Embryonic facial prominence (tissue), 1 donor: ENCODE results near the gene PIGW.
A peak's percentile ranks its signal among the peaks of the same experiment; 100 is the strongest.

Source experiments
- DNase-seq: peaks from one replicate; pipeline ENCODE4 v3.0.0-alpha.2; 2016; ENCODE audit errors: extremely low spot score

The PIGW gene

DNA sequence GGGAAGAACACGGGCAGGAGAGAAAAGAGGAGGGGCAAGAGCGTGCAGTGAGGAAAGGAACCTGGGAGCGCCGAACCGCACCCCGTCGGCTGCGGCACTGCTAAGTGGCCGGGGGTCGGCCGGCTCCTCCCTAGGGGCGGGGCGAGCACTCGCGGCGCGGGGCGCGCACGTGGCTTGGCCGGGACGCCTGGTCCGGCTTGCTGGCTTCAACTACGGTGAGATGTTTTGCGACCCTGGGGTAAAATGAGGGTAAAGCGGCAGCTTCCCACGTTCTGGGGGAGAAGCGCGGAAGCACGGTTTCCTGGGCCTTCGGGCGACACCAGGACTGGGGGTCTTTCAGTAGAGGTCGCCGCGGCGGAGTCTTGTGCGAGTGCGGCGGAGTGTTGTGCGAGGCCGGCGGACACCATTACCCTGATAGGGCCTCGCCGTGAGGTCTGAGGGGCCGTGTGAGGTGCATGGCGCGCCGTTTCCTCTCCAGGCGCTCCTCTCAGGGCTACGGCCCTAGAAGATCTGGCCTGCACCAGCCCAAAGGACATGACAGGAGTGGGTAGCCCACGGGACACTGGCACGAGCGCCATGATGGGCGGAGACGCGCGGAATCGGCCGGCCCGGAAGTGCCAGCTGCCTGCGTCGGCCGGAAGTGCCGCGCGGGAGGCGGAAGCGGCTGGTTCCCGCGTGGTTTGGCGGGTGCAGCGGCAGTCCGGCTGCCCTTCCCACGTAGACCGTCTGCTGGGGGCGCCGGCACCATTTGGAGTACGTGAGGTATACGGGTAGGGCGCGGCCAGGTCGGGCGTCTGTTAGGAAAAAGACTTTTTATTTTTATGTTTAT, at the start of gene PIGW, which contains the start of gene MYO19:
Gene PIGW, plus strand, starts transcription at position 148 of the 829 bp plus-strand sequence. CDS start 2,115 bp downstream, outside the sequence.
Gene MYO19, minus strand, starts transcription at position 29 of the 829 bp plus-strand sequence. CDS start 2,330 bp downstream, outside the sequence.
- peak; percentile 73 for DNase-seq

- no peak for DNase-seq
These were observed 49.8 kb upstream of the PIGW start for GRCh38 chr17:36485027-36485426.

DNA sequence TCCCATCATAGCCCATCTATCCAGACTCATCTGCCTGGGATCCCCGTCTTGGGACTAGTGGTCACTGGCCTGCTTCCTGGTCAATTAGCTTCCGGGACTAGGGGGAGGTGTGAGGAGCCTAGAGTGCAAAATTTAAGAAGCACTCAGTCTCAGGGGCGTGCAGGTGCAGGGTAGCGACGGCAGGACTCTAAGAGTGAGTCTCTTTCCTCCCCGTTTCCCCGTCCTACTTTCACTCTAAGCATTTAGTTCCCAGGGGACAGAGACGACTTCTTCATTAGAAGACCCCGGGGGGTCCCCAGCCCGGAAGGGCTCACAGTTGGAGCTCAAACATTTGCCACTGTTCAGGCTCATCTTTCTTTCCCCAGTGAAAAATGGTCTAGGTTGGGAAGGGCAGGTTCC, 49.0 kb upstream of the PIGW start:
- no peak for DNase-seq

- peak; percentile 89 for DNase-seq
These were observed 48.3 kb upstream of the PIGW start, which contains the start of gene ZNHIT3 for GRCh38 chr17:36486204-36487194. ZNHIT3 (plus strand) TSS chr17:36486681; CDS start chr17:36486700, 19 bp downstream.

DNA sequence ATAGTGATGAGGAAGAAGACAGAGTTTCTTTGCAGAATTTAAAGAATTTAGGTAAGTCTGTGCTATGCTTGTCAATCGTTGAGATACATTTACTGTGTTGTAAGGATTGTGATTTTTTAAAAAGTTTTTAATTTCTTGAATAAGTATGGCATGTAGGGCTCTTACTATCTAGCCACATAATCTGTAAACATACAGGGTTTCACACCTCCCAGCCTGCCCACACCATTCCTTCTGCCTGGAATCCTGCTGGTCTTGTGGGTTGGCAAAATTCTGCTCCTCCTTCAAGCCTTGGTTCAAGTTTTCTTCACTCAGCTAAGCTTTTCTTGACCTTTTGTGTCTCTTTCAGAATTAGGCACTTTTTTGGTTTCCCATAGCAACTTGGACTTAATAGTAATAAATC, 40.8 kb upstream of the PIGW start:
- DNase-seq = no peak

DNA sequence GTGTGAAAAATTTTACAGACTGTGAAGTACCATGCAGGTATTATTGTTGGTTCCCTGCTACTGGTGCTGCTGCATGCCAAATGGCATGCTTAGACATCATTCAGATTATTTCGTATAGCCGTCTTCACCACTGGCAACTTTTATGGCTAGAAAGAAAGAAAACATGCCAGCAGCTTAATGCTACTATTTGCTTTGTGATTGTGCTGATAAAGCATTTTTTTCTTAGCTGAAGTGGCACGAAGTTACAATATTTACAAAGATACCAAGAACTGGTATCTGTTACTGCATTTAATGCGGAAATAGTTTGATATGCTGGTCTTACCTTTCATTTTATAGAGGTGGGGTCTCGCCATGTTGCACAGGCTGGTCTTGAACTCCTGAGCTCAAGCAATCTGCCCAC, 40.1 kb upstream of the PIGW start:
- DNase-seq = no peak

- no peak for DNase-seq
These were observed 39.7 kb upstream of the PIGW start for GRCh38 chr17:36495076-36495578.

DNA sequence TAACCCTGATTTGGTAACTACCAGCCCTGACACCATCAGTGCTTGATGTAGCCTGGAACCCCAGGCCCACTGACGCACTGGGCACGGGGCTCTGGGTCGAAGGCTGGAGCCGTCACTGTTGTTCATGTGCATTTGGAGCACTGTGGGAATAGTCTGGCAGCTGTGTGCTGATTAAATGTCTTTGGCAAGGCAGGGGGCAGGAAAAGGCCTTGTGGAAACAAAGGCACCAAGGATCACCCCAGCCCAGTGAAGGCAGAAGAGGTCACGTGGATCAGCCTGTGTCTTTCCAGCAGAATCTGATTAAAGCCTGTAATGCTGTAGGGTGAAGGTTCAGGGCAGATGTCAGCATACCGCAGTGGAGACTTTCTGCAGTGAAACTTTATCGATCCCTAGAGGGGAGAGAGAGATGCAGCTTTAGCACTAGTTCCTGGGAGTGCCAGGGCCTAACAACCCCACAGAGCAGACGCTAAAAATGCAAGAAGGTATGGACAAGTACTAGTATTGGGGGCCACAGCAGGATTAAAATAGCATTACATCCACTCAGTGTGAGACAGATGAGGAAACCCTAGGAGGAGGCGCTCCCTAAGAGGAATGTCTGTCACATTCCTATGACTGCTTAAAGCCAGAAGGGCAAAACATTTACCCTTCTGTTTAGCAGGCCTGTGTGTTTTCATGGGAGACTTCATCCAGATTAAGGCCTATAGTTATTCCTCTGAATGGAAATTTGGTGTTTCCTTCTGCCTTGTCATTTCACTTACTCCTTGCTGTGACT, 38.6 kb upstream of the PIGW start:
- DNase-seq = no peak

- DNase-seq = no peak
These were observed 36.6 kb upstream of the PIGW start for GRCh38 chr17:36498155-36498554.

GRCh38 chr17:36498560-36499300, 36.1 kb upstream of the PIGW start:
- DNase-seq = no peak

- DNase-seq = no peak
These were observed 34.0 kb upstream of the PIGW start for GRCh38 chr17:36500745-36501225.

- DNase-seq = no peak
These were observed 33.4 kb upstream of the PIGW start for GRCh38 chr17:36501351-36501750.

GRCh38 chr17:36501963-36502362, 32.8 kb upstream of the PIGW start:
- no peak for DNase-seq

GRCh38 chr17:36503456-36504155, 31.2 kb upstream of the PIGW start:
- no peak for DNase-seq

DNA sequence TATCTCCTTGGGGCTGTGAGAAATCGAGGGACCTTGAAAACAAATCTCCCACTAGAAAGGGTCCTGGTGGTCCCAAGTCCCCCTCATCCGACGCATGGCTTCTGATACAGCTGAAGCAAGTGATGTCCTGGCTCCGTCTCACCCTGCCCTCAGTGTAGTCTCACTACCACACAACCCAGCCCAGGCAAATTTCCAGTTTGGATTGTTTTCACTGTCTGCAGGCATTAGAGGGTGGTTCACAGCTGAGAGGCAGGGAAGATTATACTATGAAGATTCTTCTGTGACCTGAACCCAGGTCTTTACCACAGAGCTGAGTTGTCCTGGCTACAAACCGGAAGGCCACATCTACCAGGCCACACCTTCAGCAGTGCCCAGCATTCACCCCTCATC, 30.6 kb upstream of the PIGW start:
- no peak for DNase-seq

GRCh38 chr17:36505171-36505570, 29.6 kb upstream of the PIGW start:
- no peak for DNase-seq

- DNase-seq = no peak
These were observed 28.4 kb upstream of the PIGW start for GRCh38 chr17:36506249-36506826.

- DNase-seq = no peak
These were observed 28.0 kb upstream of the PIGW start for GRCh38 chr17:36506831-36507230.

DNA sequence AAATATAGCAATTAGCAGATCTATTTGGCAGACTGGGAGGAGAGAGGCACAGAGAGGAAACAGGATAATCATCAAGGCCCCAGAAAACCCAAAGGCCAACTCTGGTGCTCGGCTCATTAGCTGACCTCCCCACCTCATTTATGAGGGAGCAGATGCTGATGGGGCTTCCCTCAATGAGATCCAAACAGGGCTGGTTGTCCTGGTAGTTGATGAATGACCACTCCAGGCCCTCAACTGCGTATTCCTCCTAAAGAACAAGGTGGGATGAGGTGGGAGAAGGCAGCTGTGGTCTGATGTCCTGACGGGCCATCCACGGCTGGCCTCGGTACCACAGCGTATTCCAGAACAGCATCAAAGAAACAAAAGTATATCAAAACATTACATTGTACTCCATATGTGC, 27.5 kb upstream of the PIGW start:
- no peak for DNase-seq
